CD4-positive, alpha-beta T cell (primary cell): ENCODE measurements around the gene OR2J3. TPM values are rescaled to one million over a fixed set of nuclear protein-coding genes. Genes with fewer than 3 reads are reported as not detected.

ENCODE experiments used
- ATAC-seq: fragments of 200-7000 bp; cut with Tn5 transposase; one replicate; pipeline ENCODE4 v1.10.0; 2022; ENCODE audit warnings: mild to moderate bottlenecking; ENCODE audit not compliant: poor library complexity
- CTCF ChIA-PET: fragments of 350-600 bp; sonication (Branson Sonifier 250); formaldehyde crosslinking; loops from one replicate; lab custom pipeline; 2021; ENCODE audit warnings: antibody characterized with exemption, inconsistent platforms; lab: Charles Lee
- POLR2A ChIA-PET: fragments of 350-600 bp; sonication (Branson Sonifier 250); formaldehyde crosslinking; loops from one replicate; lab custom pipeline; 2021; ENCODE audit warnings: antibody characterized with exemption, inconsistent platforms; lab: Charles Lee
- DNase-seq, 14 experiments: peaks; one replicate each; pipeline ENCODE4 v3.0.0-alpha.2; 2013 to 2020; ENCODE audit warnings: mixed read lengths in 2 of 14
- H3K27ac ChIP-seq, 2 donors: one replicate each; pipeline versions ENCODE4 v1.5.1 to v1.7.0; 2013; ENCODE audit warnings: low read length in 2 of 2, low read depth in 1 of 2, mild to moderate bottlenecking in 1 of 2
- H3K27me3 ChIP-seq, 2 experiments: 1 replicate in 1 of 2; 2 replicates in 1 of 2; pipeline versions ENCODE4 v1.6.1 to v1.7.0; 2013; ENCODE audit warnings: low read length in 2 of 2, control low read depth in 1 of 2, mild to moderate bottlenecking in 1 of 2, moderate library complexity in 1 of 2; ENCODE audit not compliant: insufficient read depth in 2 of 2, control insufficient read depth in 1 of 2
- H3K36me3 ChIP-seq: one replicate; pipeline ENCODE4 v1.6.1; 2013; ENCODE audit warnings: low read length, control low read depth; ENCODE audit not compliant: insufficient read depth
- H3K4me1 ChIP-seq: one replicate; pipeline ENCODE4 v1.6.1; 2013; ENCODE audit warnings: low read length, control low read depth; ENCODE audit not compliant: insufficient read depth
- H3K4me3 ChIP-seq: one replicate; pipeline ENCODE4 v1.5.1; 2013; ENCODE audit warnings: mild to moderate bottlenecking, low read length, moderate library complexity
- H3K9me3 ChIP-seq, 2 experiments: 1 replicate in 1 of 2; 2 replicates in 1 of 2; pipeline versions ENCODE4 v1.6.1 to v1.7.0; 2013; ENCODE audit warnings: low read length in 2 of 2, mild to moderate bottlenecking in 2 of 2, control low read depth in 1 of 2, moderate library complexity in 1 of 2; ENCODE audit not compliant: control insufficient read depth in 1 of 2, insufficient read depth in 1 of 2
- H3K27ac Mint-ChIP-seq: one replicate; pipeline ENCODE4 v1.8.0; 2020; ENCODE audit warnings: mixed read lengths
- H3K27me3 Mint-ChIP-seq: one replicate; pipeline ENCODE4 v1.8.0; 2021; ENCODE audit warnings: mixed read lengths
- H3K36me3 Mint-ChIP-seq: one replicate; pipeline ENCODE4 v1.8.0; 2021; ENCODE audit warnings: low read depth, mixed read lengths
- H3K4me1 Mint-ChIP-seq: one replicate; pipeline ENCODE4 v1.8.0; 2021; ENCODE audit warnings: low read depth, mixed read lengths
- H3K4me3 Mint-ChIP-seq: one replicate; pipeline ENCODE4 v1.8.0; 2020; ENCODE audit warnings: mild to moderate bottlenecking, mixed read lengths
- H3K9me3 Mint-ChIP-seq: one replicate; pipeline ENCODE4 v1.8.0; 2020; ENCODE audit warnings: mixed read lengths
- intact Hi-C, 2 experiments: fragments of 100-400 bp; cut with DNase I in 1 of 2; cut with micrococcal nuclease in 1 of 2; formaldehyde crosslinking; loops; one replicate each; pipeline versions ENCODE4 v1.15.1 to v1.9.0; 2023 to 2025; cut with DNase I, micrococcal nuclease
- total RNA-seq, 174 experiments: library from RNA in 2 of 174; stranded (reverse) in 2 of 174; gene quantifications; one replicate each; pipeline ENCODE4 v1.2.3 and lab custom pipeline; 2021 to 2026
- TF ChIP-seq, protein P1 (sequence below): fragments of 200-600 bp; IDR thresholded peaks from one replicate; pipeline ENCODE4 v1.8.0; 2022; ENCODE audit warnings: antibody characterized with exemption, mild to moderate bottlenecking

OR2J3 gene
- total RNA-seq, 2 experiments from 2014 or later: not detected

DNA sequence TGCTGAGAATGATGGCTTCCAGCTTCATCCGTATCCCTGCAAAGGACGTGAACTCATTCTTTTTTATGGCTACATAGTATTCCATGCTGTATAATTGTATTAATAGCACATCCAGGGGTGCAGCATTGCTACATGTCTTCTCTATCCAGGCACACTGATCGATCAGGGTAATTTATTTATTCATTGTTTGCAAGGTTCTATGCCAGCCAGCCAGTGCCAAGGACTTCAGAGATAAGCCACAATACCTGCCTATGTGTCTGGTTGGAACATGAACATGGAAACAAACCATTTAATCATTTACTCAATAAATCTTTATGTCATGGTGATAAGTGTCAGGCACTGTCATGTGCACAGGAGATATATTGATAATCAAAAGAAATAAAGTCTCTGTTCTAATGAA, 14.9 kb upstream of the OR2J3 start:
- CTCF ChIA-PET: no interaction called here
- POLR2A ChIA-PET: no interaction called here
- H3K4me3 Mint-ChIP-seq: no peak overlapping the region
- peaks cover 69% of the 10 kb centered on the region for H3K27me3 Mint-ChIP-seq
- Histone ChIP-seq H3K4me3 (no peak overlapping the region), H3K9me3 (no peaks in the 10 kb centered on the region), H3K4me1 (no peaks in the 10 kb centered on the region), H3K36me3 (no peaks in the 10 kb centered on the region), H3K27ac (no peak overlapping the region), H3K27me3 (peaks cover 0 to 6% of the 10 kb centered on the region in 2 experiments)
- no peaks in the 10 kb centered on the region for H3K9me3 Mint-ChIP-seq
- ATAC-seq (no peak), DNase-seq (no peak)
- H3K27ac Mint-ChIP-seq: no peak overlapping the region
- intact Hi-C loops: no loop called here
- no peaks in the 10 kb centered on the region for H3K36me3 Mint-ChIP-seq
- H3K4me1 Mint-ChIP-seq: no peaks in the 10 kb centered on the region
- TF ChIP-seq, protein P1, sequence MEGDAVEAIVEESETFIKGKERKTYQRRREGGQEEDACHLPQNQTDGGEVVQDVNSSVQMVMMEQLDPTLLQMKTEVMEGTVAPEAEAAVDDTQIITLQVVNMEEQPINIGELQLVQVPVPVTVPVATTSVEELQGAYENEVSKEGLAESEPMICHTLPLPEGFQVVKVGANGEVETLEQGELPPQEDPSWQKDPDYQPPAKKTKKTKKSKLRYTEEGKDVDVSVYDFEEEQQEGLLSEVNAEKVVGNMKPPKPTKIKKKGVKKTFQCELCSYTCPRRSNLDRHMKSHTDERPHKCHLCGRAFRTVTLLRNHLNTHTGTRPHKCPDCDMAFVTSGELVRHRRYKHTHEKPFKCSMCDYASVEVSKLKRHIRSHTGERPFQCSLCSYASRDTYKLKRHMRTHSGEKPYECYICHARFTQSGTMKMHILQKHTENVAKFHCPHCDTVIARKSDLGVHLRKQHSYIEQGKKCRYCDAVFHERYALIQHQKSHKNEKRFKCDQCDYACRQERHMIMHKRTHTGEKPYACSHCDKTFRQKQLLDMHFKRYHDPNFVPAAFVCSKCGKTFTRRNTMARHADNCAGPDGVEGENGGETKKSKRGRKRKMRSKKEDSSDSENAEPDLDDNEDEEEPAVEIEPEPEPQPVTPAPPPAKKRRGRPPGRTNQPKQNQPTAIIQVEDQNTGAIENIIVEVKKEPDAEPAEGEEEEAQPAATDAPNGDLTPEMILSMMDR: no peak

DNA sequence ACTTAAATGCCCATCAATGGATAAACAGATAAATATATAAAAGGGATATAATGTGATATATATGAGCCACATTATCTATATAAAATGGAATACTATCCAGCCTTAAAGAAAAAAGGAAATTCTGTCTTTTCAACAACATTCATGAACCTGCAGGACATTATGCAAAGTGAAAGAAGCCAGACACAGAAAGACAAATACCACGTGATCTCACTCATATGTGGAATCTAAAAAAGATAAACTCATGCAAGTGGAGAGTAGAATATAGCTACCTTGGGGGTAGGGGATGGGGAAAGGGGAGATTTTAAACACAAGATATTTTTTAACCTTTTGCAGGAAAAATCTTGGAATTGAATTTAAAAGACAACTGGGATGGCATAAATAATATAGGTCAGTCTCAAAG, 10.1 kb upstream of the OR2J3 start:
- ChIA-PET POLR2A (no interaction called here), CTCF (no interaction called here)
- Mint-ChIP-seq H3K27me3 (peaks cover 69% of the 10 kb centered on the region), H3K4me3 (no peak overlapping the region), H3K9me3 (no peaks in the 10 kb centered on the region), H3K36me3 (no peaks in the 10 kb centered on the region), H3K4me1 (no peaks in the 10 kb centered on the region), H3K27ac (no peak overlapping the region)
- ATAC-seq (no peak), DNase-seq (no peak)
- H3K9me3 ChIP-seq: no peaks in the 10 kb centered on the region
- peaks cover 0 to 6% of the 10 kb centered on the region in 2 experiments for H3K27me3 ChIP-seq
- H3K4me1 ChIP-seq: no peaks in the 10 kb centered on the region
- no peaks in the 10 kb centered on the region for H3K36me3 ChIP-seq
- no peak overlapping the region for H3K4me3 ChIP-seq
- intact Hi-C loops: no loop called here
- no peak overlapping the region for H3K27ac ChIP-seq
- TF ChIP-seq, protein P1: no peak

DNA sequence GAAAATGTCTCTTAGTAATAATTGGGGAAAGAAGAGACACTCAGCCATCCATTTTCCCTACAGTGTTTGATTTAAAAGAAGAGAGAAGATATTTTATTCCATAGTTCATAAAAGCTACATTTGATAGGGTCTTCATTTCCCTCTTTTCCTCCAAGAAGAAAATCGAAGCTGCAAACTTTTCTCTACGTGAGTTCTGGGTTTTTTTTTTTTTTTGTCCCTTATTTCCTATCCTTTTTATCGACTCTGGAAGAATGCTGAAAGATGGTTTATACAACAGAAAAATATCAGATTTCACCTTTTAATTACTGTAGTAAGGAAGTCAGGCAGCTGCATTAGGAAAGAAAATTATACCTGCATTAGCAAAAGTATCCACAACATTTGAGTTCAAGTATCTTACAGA, 8.7 kb upstream of the OR2J3 start, which contains the start of gene OR2J1:
TSS of gene OR2J1 (plus strand) at position 301 of the 400 bp plus-strand sequence. CDS start 1,453 bp downstream, outside the sequence.
- no peak within 1 kb of the TSS for H3K4me3 Mint-ChIP-seq
- TF ChIP-seq, protein P1: no peak
- H3K27me3 ChIP-seq: peaks cover 4 to 6% of the 10 kb centered on the region in 2 experiments
- CTCF ChIA-PET: no interaction called here
- no peaks in the 10 kb centered on the region for H3K9me3 Mint-ChIP-seq
- no peak within 1 kb of the TSS for H3K4me3 ChIP-seq
- ATAC-seq: no peak
- H3K36me3 ChIP-seq: no peaks in the 10 kb centered on the region
- H3K27ac Mint-ChIP-seq: no peak within 1 kb of the TSS
- H3K4me1 Mint-ChIP-seq: no peaks in the 10 kb centered on the region
- POLR2A ChIA-PET: no interaction called here
- H3K9me3 ChIP-seq: no peaks in the 10 kb centered on the region
- DNase-seq: no peak
- H3K36me3 Mint-ChIP-seq: no peaks in the 10 kb centered on the region
- H3K27ac ChIP-seq: no peak within 1 kb of the TSS
- intact Hi-C loops: no loop called here
- H3K4me1 ChIP-seq: no peaks in the 10 kb centered on the region
- peaks cover 72% of the 10 kb centered on the region for H3K27me3 Mint-ChIP-seq
